NCI-H748 (cell line): Measurements from ENCODE around the gene SLC29A1.
"Not testable (repeated sequence)": the region's sequence is repeated elsewhere in the genome, so short reads cannot be mapped to it uniquely, and the experiment has no call there.

Source experiments
- DNase-seq: peaks from one replicate; lab custom pipeline; 2025; ENCODE audit not compliant: unreplicated experiment; lab: John Stamatoyannopoulos, UW

The SLC29A1 gene

GRCh38 chr6:44221291-44221960, 2.0 kb upstream of the SLC29A1 start:
- peak; percentile 62 for DNase-seq

GRCh38 chr6:44221961-44222335, 1.4 kb upstream of the SLC29A1 start:
- DNase-seq = no peak

- DNase-seq = no peak
These were observed 693 bp upstream of the SLC29A1 start for GRCh38 chr6:44222486-44223318.

- DNase-seq = peak; percentile 69
These were observed 902 bp downstream of the SLC29A1 start for GRCh38 chr6:44224029-44224964.

- no peak for DNase-seq
These were observed 1.5 kb downstream of the SLC29A1 start for GRCh38 chr6:44224965-44225305.

GRCh38 chr6:44225579-44226325, 2.4 kb downstream of the SLC29A1 start:
- no peak for DNase-seq

- DNase-seq = no peak
These were observed 3.2 kb downstream of the SLC29A1 start for GRCh38 chr6:44226368-44227147.

- peak; percentile 14 for DNase-seq
These were observed 3.9 kb downstream of the SLC29A1 start for GRCh38 chr6:44227148-44227793.

GRCh38 chr6:44228031-44228430, 4.6 kb downstream of the SLC29A1 start:
- DNase-seq = no peak

- DNase-seq = no peak
These were observed 5.0 kb downstream of the SLC29A1 start for GRCh38 chr6:44228433-44228832.

- DNase-seq = no peak
These were observed 5.4 kb downstream of the SLC29A1 start for GRCh38 chr6:44228836-44229235.

- DNase-seq = no peak
These were observed 6.1 kb downstream of the SLC29A1 start for GRCh38 chr6:44229376-44230033.

- no peak for DNase-seq
These were observed 6.8 kb downstream of the SLC29A1 start for GRCh38 chr6:44230034-44230675.

GRCh38 chr6:44231426-44231825, 8.0 kb downstream of the SLC29A1 start:
- DNase-seq = not testable (repeated sequence)

GRCh38 chr6:44232676-44233566, 9.5 kb downstream of the SLC29A1 start:
- no peak for DNase-seq

- DNase-seq = no peak
These were observed 10.2 kb downstream of the SLC29A1 start for GRCh38 chr6:44233567-44234100.
